ENCODE data around the gene OLFML1. TPM values are rescaled to one million over a fixed set of nuclear protein-coding genes. Genes with fewer than 3 reads are reported as not detected.

OLFML1 gene
- total RNA-seq, 1 experiment from 2014 or later, result not detected

GRCh38 chr11:7552666-7553065 lies 67.4 kb downstream of the OLFML1 start:
- H3K4me1 Mint-ChIP-seq, result peaks cover 11 to 17% of the 10 kb centered on the region in 2 experiments
- Histone ChIP-seq H3K79me2 (ENCODE audit: insufficient read depth, low read length) (no peaks in the 10 kb centered on the region), H2BK20ac (ENCODE audit: low read depth, low read length, poor library complexity, severe bottlenecking) (no peak overlapping the region), H3K27ac (ENCODE audit: insufficient read length, low read depth, low read length) (no peak overlapping the region), H2BK12ac (ENCODE audit: insufficient read length, low read depth, low read length) (no peak overlapping the region), H3K4me1 (ENCODE audit: insufficient read depth, low read length) (peaks cover 6% of the 10 kb centered on the region; the same call in 1 of the 2 replicates), H3K14ac (ENCODE audit: insufficient read depth, low read length) (no peak overlapping the region), H4K20me1 (ENCODE audit: control insufficient read depth, insufficient read depth, insufficient read length) (no peaks in the 10 kb centered on the region), H4K8ac (replicated peaks; ENCODE audit: insufficient read length, low read depth, low read length) (no peak overlapping the region), H3K18ac (ENCODE audit: insufficient read length, low read depth, low read length) (no peak overlapping the region), H3K56ac (ENCODE audit: insufficient read length, low read depth, low read length) (no peak overlapping the region), H3K4me2 (ENCODE audit: insufficient read depth, insufficient read length, low read length) (no peak overlapping the region), H4K91ac (ENCODE audit: insufficient read length, low read depth, low read length) (no peak overlapping the region), H3K9me3 (ENCODE audit: control insufficient read depth, low read depth, low read length) (no peaks in the 10 kb centered on the region), H3K23me2 (ENCODE audit: insufficient read length, low read depth, low read length, poor library complexity, severe bottlenecking) (no peaks in the 10 kb centered on the region), H4K5ac (ENCODE audit: insufficient read length, low read depth, low read length) (no peak overlapping the region), H2BK5ac (ENCODE audit: insufficient read length, low read length) (no peak overlapping the region), H2AK5ac (ENCODE audit: insufficient read length, low read length) (no peak overlapping the region), H3K27me3 (ENCODE audit: insufficient read depth, low read length) (no peaks in the 10 kb centered on the region), H3K9ac (ENCODE audit: extremely low read depth, insufficient read length, low read length) (no peak overlapping the region), H3K23ac (ENCODE audit: insufficient read length, low read depth, low read length) (no peak overlapping the region), H3K79me1 (ENCODE audit: insufficient read depth, low read depth, low read length, poor library complexity, severe bottlenecking) (no peaks in the 10 kb centered on the region), H2BK120ac (ENCODE audit: low read depth, low read length, poor library complexity, severe bottlenecking) (no peak overlapping the region), H3K4ac (ENCODE audit: low read depth, low read length) (no peak overlapping the region), H2BK15ac (ENCODE audit: low read depth, low read length) (no peak overlapping the region), H3T11ph (ENCODE audit: low read length) (no peak overlapping the region), H2AFZ (ENCODE audit: low read length) (no peak overlapping the region)
- no peak for DNase-seq
- no peaks in the 10 kb centered on the region for H3K9me3 Mint-ChIP-seq
- no peak for TF ChIP-seq CTCF (conservative IDR thresholded peaks at IDR 0.05)
- peak overlapping the region in 1 of 3 experiments; percentile 46; a peak in 1 of 7 replicates for H3K27ac Mint-ChIP-seq
- no peak overlapping the region; a peak in 1 of 5 replicates for H3K4me3 Mint-ChIP-seq
- no peaks in the 10 kb centered on the region; the same call in 1 of the 2 replicates for H3K27me3 Mint-ChIP-seq (ENCODE audit: low read depth)
- no peaks in the 10 kb centered on the region; a peak in 1 of 7 replicates for H3K36me3 Mint-ChIP-seq (ENCODE audit: insufficient read depth in 1 of 3, low read depth in 3 of 3)
- WGBS (ENCODE audit: extremely low coverage, insufficient read length, low lambda C conversion rate), result no CpG with 5 or more reads among the region's 4 CpGs
